GM12878 (cell line): ENCODE measurements around the gene BCAS3. TPM values are rescaled to one million over a fixed set of nuclear protein-coding genes. Genes with fewer than 3 reads are reported as not detected.

ENCODE experiments used
- ATAC-seq: fragments of 200-7000 bp; cut with Tn5 transposase; 3 replicates; pipeline ENCODE4 v1.9.1; 2020; ENCODE audit warnings: mild to moderate bottlenecking, moderate library complexity
- BruUV-seq: library from RNA; stranded (reverse); fragments of 400-500 nt; replicated peaks from 2 replicates; lab custom pipeline; 2021; lab: Mats Ljungman, UMichigan
- CTCF ChIA-PET: fragments of 300-600 bp; sonication (Branson Sonifier 250); formaldehyde crosslinking; extraction: SDS; loops from one replicate; lab custom pipeline; 2021; ENCODE audit warnings: inconsistent platforms; lab: Yijun Ruan, JAX
- POLR2A ChIA-PET: fragments of 350-600 bp; formaldehyde crosslinking; extraction: SDS; loops from one replicate; lab custom pipeline; 2021; ENCODE audit warnings: inconsistent platforms; lab: Charles Lee
- RAD21 ChIA-PET: fragments of 300-600 bp; sonication (Branson Sonifier 250); formaldehyde crosslinking; loops from one replicate; lab custom pipeline; 2023; ENCODE audit warnings: antibody characterized with exemption; ENCODE audit not compliant: unreplicated experiment; lab: Charles Lee
- SMC1A ChIA-PET: fragments of 300-600 bp; sonication (Branson Sonifier 250); formaldehyde crosslinking; loops from one replicate; lab custom pipeline; 2023; ENCODE audit not compliant: unreplicated experiment, uncharacterized antibody; lab: Charles Lee
- DNase-seq: peaks from one replicate; pipeline ENCODE4 v3.0.0-alpha.2; 2011; ENCODE audit warnings: low read depth, low spot score
- FAIRE-seq: peaks from 3 replicates; lab custom pipeline; 2011; peaks lifted over from hg19 to GRCh38; lab: Jason Lieb, UNC
- H2AFZ ChIP-seq: 2 replicates; pipeline ENCODE4 v1.6.0; 2011; ENCODE audit warnings: low read depth, low read length, control low read depth; ENCODE audit not compliant: control insufficient read depth
- H3K27ac ChIP-seq: 2 replicates; pipeline ENCODE4 v1.5.1; 2011; ENCODE audit warnings: control low read depth; ENCODE audit not compliant: control insufficient read depth, insufficient read depth
- H3K27me3 ChIP-seq, 2 experiments: replicated peaks in 1 of 2; 2 replicates each; pipeline versions ENCODE4 v1.6.0 to v1.6.1; 2011; ENCODE audit warnings: low read length in 1 of 2; ENCODE audit not compliant: control insufficient read depth in 2 of 2, insufficient read depth in 2 of 2
- H3K36me3 ChIP-seq, 2 experiments: 2 replicates each; pipeline ENCODE4 v1.5.1; 2011; ENCODE audit warnings: low read length in 1 of 2; ENCODE audit not compliant: control insufficient read depth in 2 of 2, insufficient read depth in 2 of 2
- H3K4me1 ChIP-seq: 2 replicates; pipeline ENCODE4 v1.6.1; 2011; ENCODE audit warnings: mild to moderate bottlenecking, low read length, moderate library complexity, mixed read lengths; ENCODE audit not compliant: control insufficient read depth, insufficient read depth
- H3K4me2 ChIP-seq: 2 replicates; pipeline ENCODE4 v1.6.0; 2011; ENCODE audit warnings: control low read depth; ENCODE audit not compliant: control insufficient read depth, insufficient read depth
- H3K4me3 ChIP-seq: fragments of 200-600 bp; sonication (generic); 2 replicates; pipeline ENCODE4 v1.5.1; 2016
- H3K79me2 ChIP-seq: 2 replicates; pipeline ENCODE4 v1.6.0; 2011; ENCODE audit warnings: low read length; ENCODE audit not compliant: control insufficient read depth, insufficient read depth
- H3K9ac ChIP-seq: 2 replicates; pipeline ENCODE4 v1.8.0; 2011; ENCODE audit warnings: low read length, control low read depth, mixed read lengths; ENCODE audit not compliant: control insufficient read depth, insufficient read depth
- H3K9me3 ChIP-seq: replicated peaks from 3 replicates; pipeline ENCODE4 v1.5.1; 2011; ENCODE audit warnings: mild to moderate bottlenecking, low read length; ENCODE audit not compliant: control insufficient read depth, insufficient read depth
- H4K20me1 ChIP-seq: 2 replicates; pipeline ENCODE4 v1.6.0; 2011; ENCODE audit not compliant: control insufficient read depth, insufficient read depth
- ASH2L ChIP-seq: fragments of 300-600, 200-600 bp; sonication (generic); IDR thresholded peaks from 2 replicates; pipeline ENCODE4 v1.6.1; 2017; ENCODE audit warnings: low read depth, mild to moderate bottlenecking, borderline replicate concordance
- BCLAF1 ChIP-seq: fragments of 450-650 bp; IDR thresholded peaks from 2 replicates; pipeline ENCODE4 v1.6.1; 2017; ENCODE audit warnings: antibody characterized with exemption, mild to moderate bottlenecking, moderate library complexity
- E4F1 ChIP-seq: fragments of 450-650 bp; IDR thresholded peaks from 2 replicates; pipeline ENCODE4 v1.6.1; 2018; ENCODE audit warnings: borderline replicate concordance, mild to moderate bottlenecking; ENCODE audit not compliant: partially characterized antibody
- HDGF ChIP-seq: fragments of 450-650 bp; IDR thresholded peaks from 2 replicates; pipeline ENCODE4 v1.6.1; 2016; ENCODE audit warnings: antibody characterized with exemption
- ZBTB33 ChIP-seq: fragments of 450-650 bp; IDR thresholded peaks from 2 replicates; pipeline ENCODE4 v1.6.1; 2017; ENCODE audit warnings: mild to moderate bottlenecking
- ZNF592 ChIP-seq: fragments of 450-650 bp; IDR thresholded peaks from 2 replicates; pipeline ENCODE4 v1.6.1; 2017; ENCODE audit warnings: mild to moderate bottlenecking, moderate library complexity
- ZZZ3 ChIP-seq: IDR thresholded peaks from 2 replicates; pipeline ENCODE4 v1.6.1; 2011; ENCODE audit warnings: low read depth; ENCODE audit not compliant: control insufficient read depth, insufficient read length
- WGBS: methylation state at CpG from one replicate; pipeline ENCODE4 v1.1.6; 2016; ENCODE audit warnings: low lambda C conversion rate; ENCODE audit not compliant: insufficient replicate concordance, insufficient coverage; ENCODE audit errors: missing lambda C conversion rate; 5-methylcytosine and 5-hydroxymethylcytosine counted together
- in situ Hi-C: fragments of 300-500 bp; cut with MboI; formaldehyde crosslinking; loops from 9 replicates; pipeline ENCODE4 v1.14.3; 2018; ENCODE audit warnings: mixed read lengths
- intact Hi-C: fragments of 100-400 bp; cut with micrococcal nuclease; formaldehyde crosslinking; loops from one replicate; pipeline ENCODE4 v1.14.2; 2022; ENCODE audit not compliant: unreplicated experiment
- polyA plus RNA-seq, 11 experiments: library from polyadenylated mRNA; depleted of rRNA in 4 of 11; unstranded in 6 of 11; stranded (reverse) in 5 of 11; fragments of >200 nt; fragmentation: Nextera tagmentation in 4 of 11; fragmentation: Illumina TruSeq in 1 of 11; extraction: Ambion mirVana in 4 of 11; extraction: Trizol in 1 of 11; gene quantifications; 1 replicate in 1 of 11; 2 replicates in 10 of 11; pipeline versions ENCODE4 v1.2.1 to v1.2.3, GENCODE V29; 2011 to 2016; ENCODE audit warnings: inconsistent platforms in 2 of 11, missing spikeins in 2 of 11, low read depth in 1 of 11
- total RNA-seq, 4 experiments: library from RNA; depleted of rRNA in 3 of 4; stranded (reverse); fragments of >200 nt in 3 of 4; fragmentation: Illumina TruSeq in 1 of 4; extraction: Trizol in 1 of 4; gene quantifications; 2 replicates each; pipeline versions ENCODE4 v1.2.1 to v1.2.3, GENCODE V29; 2013 to 2021

The BCAS3 gene
- total and polyA plus RNA-seq, 10 of the 15 experiments (the other 5 are each of a cell fraction or from before 2014, with no cell fraction given) = 2.1 to 11.0 (median 6.6) TPM

- intact Hi-C loops = no loop called here
- Histone ChIP-seq H3K36me3 (peaks cover 2 to 4% of the 10 kb centered on the region in 2 experiments), H3K9me3 (no peaks in the 10 kb centered on the region), H3K9ac (no peak overlapping the region), H2AFZ (no peak overlapping the region), H3K4me2 (no peak overlapping the region), H3K4me3 (no peak overlapping the region), H3K4me1 (no peaks in the 10 kb centered on the region), H3K27me3 (no peaks in the 10 kb centered on the region), H3K79me2 (peaks cover 2% of the 10 kb centered on the region; the same call in 1 of the 2 replicates), H3K27ac (no peak overlapping the region), H4K20me1 (no peaks in the 10 kb centered on the region)
- ATAC-seq = no peak
- ChIA-PET RAD21 (no interaction called here), CTCF (interaction anchor here (1.3 kb wide), 1 partner anchor 9 kb away, joined by 6 read pairs; no protein-coding TSS in a partner anchor), POLR2A (interaction anchor here (0.5 to 1.2 kb wide), 2 partner anchors 17 to 111 kb away, joined by 3 to 4 read pairs; no protein-coding TSS in a partner anchor), SMC1A (interaction anchor here (1.3 kb wide), 1 partner anchor 9 kb away, joined by 3 read pairs; no protein-coding TSS in a partner anchor)
- DNase-seq = no peak
- in situ Hi-C loops = loop anchor here (25.0 kb wide), 1 partner anchor 492 kb away; the partner anchor contains the start of gene CA4
- 98% methylated on average over 2 of the region's 2 CpGs for whole genome bisulfite sequencing
- no TSS peak for BruUV-seq
- FAIRE-seq = peak; percentile 23
- TF ChIP-seq ASH2L = no peak
- no peak for TF ChIP-seq ZBTB33
- no peak for TF ChIP-seq ZZZ3
- TF ChIP-seq E4F1 = no peak
- TF ChIP-seq BCLAF1 = no peak
- TF ChIP-seq ZNF592 = no peak
- no peak for TF ChIP-seq HDGF
Observed at GRCh38 chr17:60629120-60629519, 48.5 kb upstream of the BCAS3 start.
